Endothelial cell of umbilical vein (primary cell): ENCODE data around the gene SSTR5. TPM values are rescaled to one million over a fixed set of nuclear protein-coding genes. Genes with fewer than 3 reads are reported as not detected.

Experiments used
- BruUV-seq: library from RNA; stranded (reverse); fragments of 400-500 nt; replicated peaks from 2 replicates; lab custom pipeline; 2021; lab: Mats Ljungman, UMichigan
- CTCF ChIA-PET: fragments of 300-600, 350-600 bp; sonication (Branson Sonifier 250); formaldehyde crosslinking; loops from one replicate; lab custom pipeline; 2021; ENCODE audit warnings: antibody characterized with exemption, inconsistent platforms; lab: Charles Lee
- POLR2A ChIA-PET: fragments of 300-600, 350-600 bp; sonication (Branson Sonifier 250); formaldehyde crosslinking; loops from one replicate; lab custom pipeline; 2021; ENCODE audit warnings: antibody characterized with exemption, inconsistent platforms; lab: Charles Lee
- DNase-seq: peaks from one replicate; pipeline ENCODE4 v3.0.0-alpha.2; 2011; ENCODE audit warnings: low read depth, low spot score
- FAIRE-seq: peaks from 2 replicates; lab custom pipeline; 2011; peaks lifted over from hg19 to GRCh38; lab: Jason Lieb, UNC
- H2AFZ ChIP-seq: 2 replicates; pipeline ENCODE4 v1.6.0; 2012; ENCODE audit warnings: low read depth, low read length, control low read depth, inconsistent platforms
- H3K27ac ChIP-seq: 2 replicates; pipeline ENCODE4 v1.5.1; 2011; ENCODE audit warnings: low read depth, mild to moderate bottlenecking, control low read depth, low read length, moderate library complexity; ENCODE audit not compliant: insufficient read depth
- H3K27me3 ChIP-seq, 2 experiments: 2 replicates each; pipeline versions ENCODE4 v1.6.0 to v1.6.1; 2011; ENCODE audit warnings: low read length in 2 of 2, mixed read lengths in 1 of 2; ENCODE audit not compliant: control insufficient read depth in 2 of 2, insufficient read depth in 2 of 2
- H3K36me3 ChIP-seq, 2 experiments: 2 replicates in 1 of 2; 3 replicates in 1 of 2; pipeline ENCODE4 v1.5.1; 2011; ENCODE audit warnings: low read length in 2 of 2, mild to moderate bottlenecking in 1 of 2, moderate library complexity in 1 of 2; ENCODE audit not compliant: control insufficient read depth in 2 of 2, insufficient read depth in 2 of 2; ENCODE audit errors: extremely low read depth in 1 of 2
- H3K4me1 ChIP-seq: 3 replicates; pipeline ENCODE4 v1.5.1; 2011; ENCODE audit warnings: mild to moderate bottlenecking, low read length; ENCODE audit not compliant: control insufficient read depth, insufficient read depth; ENCODE audit errors: extremely low read depth
- H3K4me2 ChIP-seq: 2 replicates; pipeline ENCODE4 v1.6.1; 2011; ENCODE audit warnings: low read length, control low read depth, mixed read lengths; ENCODE audit not compliant: insufficient read depth
- H3K4me3 ChIP-seq, 3 experiments: fragments of 200-600 bp in 1 of 3; sonication (generic), shearing (Covaris generic) in 1 of 3; replicated peaks in 1 of 3; 2 replicates each; pipeline ENCODE4 v1.5.1; 2011 to 2016; ENCODE audit warnings: control low read depth in 3 of 3, low read length in 3 of 3, mild to moderate bottlenecking in 2 of 3, inconsistent platforms in 1 of 3, low read depth in 1 of 3, moderate library complexity in 1 of 3; ENCODE audit not compliant: insufficient read depth in 1 of 3
- H3K79me2 ChIP-seq: 2 replicates; pipeline ENCODE4 v1.6.0; 2012; ENCODE audit warnings: low read length, inconsistent platforms; ENCODE audit not compliant: control insufficient read depth, insufficient read depth
- H3K9ac ChIP-seq: replicated peaks from 2 replicates; pipeline ENCODE3; 2011; ENCODE audit warnings: low read length, control low read depth; ENCODE audit not compliant: insufficient read depth; ENCODE audit errors: extremely low read depth
- H3K9me1 ChIP-seq: replicated peaks from 3 replicates; pipeline ENCODE4 v1.6.0; 2011; ENCODE audit warnings: mild to moderate bottlenecking, low read length; ENCODE audit not compliant: control insufficient read depth, insufficient read depth; ENCODE audit errors: extremely low read depth
- H3K9me3 ChIP-seq: replicated peaks from 2 replicates; pipeline ENCODE4 v1.5.1; 2012; ENCODE audit warnings: low read length, inconsistent platforms; ENCODE audit not compliant: control insufficient read depth, insufficient read depth
- H4K20me1 ChIP-seq: replicated peaks from 2 replicates; pipeline ENCODE3; 2011; ENCODE audit warnings: mild to moderate bottlenecking, low read length; ENCODE audit not compliant: control insufficient read depth, insufficient read depth; ENCODE audit errors: extremely low read depth
- CTCF ChIP-seq, 2 donors: IDR thresholded peaks; 1 replicate in 1 of 2; 2 replicates in 1 of 2; pipeline ENCODE4 v1.5.1; 2011; ENCODE audit warnings: low read length in 2 of 2, mild to moderate bottlenecking in 2 of 2, moderate library complexity in 2 of 2, control low read depth in 1 of 2, inconsistent platforms in 1 of 2, low read depth in 1 of 2; ENCODE audit not compliant: insufficient read depth in 1 of 2; ENCODE audit errors: extremely low read depth in 1 of 2
- EZH2 ChIP-seq: IDR thresholded peaks from 2 replicates; pipeline ENCODE4 v1.6.1; 2012; ENCODE audit warnings: borderline replicate concordance, low read depth, mild to moderate bottlenecking, moderate library complexity, low read length, inconsistent platforms; ENCODE audit not compliant: severe bottlenecking
- FOS ChIP-seq: IDR thresholded peaks from 2 replicates; pipeline ENCODE4 v1.6.1; 2011; ENCODE audit warnings: mild to moderate bottlenecking, low read length, moderate library complexity, borderline replicate concordance; ENCODE audit not compliant: insufficient read depth
- GATA2 ChIP-seq: IDR thresholded peaks from 2 replicates; pipeline ENCODE4 v1.7.0; 2011; ENCODE audit warnings: low read depth, mild to moderate bottlenecking, moderate library complexity, mixed read lengths, low read length; ENCODE audit not compliant: insufficient read length, insufficient read depth
- JUN ChIP-seq: IDR thresholded peaks from 2 replicates; pipeline ENCODE4 v1.6.1; 2011; ENCODE audit warnings: borderline replicate concordance, low read depth; ENCODE audit not compliant: insufficient read length, insufficient read depth
- MAX ChIP-seq: IDR thresholded peaks from 2 replicates; pipeline ENCODE4 v1.6.1; 2011; ENCODE audit not compliant: insufficient read depth, insufficient read length
- MYC ChIP-seq: IDR thresholded peaks from one replicate; pipeline ENCODE4 v1.6.1; 2011; ENCODE audit warnings: mild to moderate bottlenecking, low read depth, low read length
- POLR2A ChIP-seq: IDR thresholded peaks from 2 replicates; pipeline ENCODE4 v1.6.1; 2012; ENCODE audit warnings: low read depth, mild to moderate bottlenecking, control low read depth, low read length
- POLR2AphosphoS5 ChIP-seq: IDR thresholded peaks from 2 replicates; pipeline ENCODE4 v1.6.1; 2012; ENCODE audit warnings: low read depth, mild to moderate bottlenecking, control low read depth, low read length, moderate library complexity; ENCODE audit not compliant: insufficient read depth
- dilution Hi-C: fragments of 300-500 bp; cut with MboI; formaldehyde crosslinking; loops from one replicate; pipeline ENCODE4 v1.15.0; 2019; ENCODE audit warnings: low sequenced_read_pairs; ENCODE audit not compliant: extremely low pct_ligation_motif_present
- intact Hi-C: fragments of 100-400 bp; cut with micrococcal nuclease; formaldehyde crosslinking; loops from one replicate; pipeline ENCODE4 v1.10.0; 2022
- polyA plus RNA-seq, 4 experiments: library from polyadenylated mRNA; depleted of rRNA in 3 of 4; stranded (reverse) in 3 of 4; unstranded in 1 of 4; fragments of >200 nt; gene quantifications; 2 replicates each; pipeline versions ENCODE4 v1.2.1 to v1.2.3, GENCODE V29; 2011 to 2012; ENCODE audit warnings: missing spikeins in 1 of 4
- total RNA-seq: library from RNA; stranded (reverse); gene quantifications from 2 replicates; pipeline ENCODE4 v1.2.3, GENCODE V29; 2021

The SSTR5 gene
- total and polyA plus RNA-seq, 2 donors (not counting 3 experiments of a cell fraction or from before 2014, with no cell fraction given) = 0.24 to 0.52 TPM

GRCh38 chr16:1107731-1108130 lies 35.2 kb downstream of the SSTR5 start:
- dilution Hi-C loops = no loop called here

More at GRCh38 chr16:1107731-1108130, 35.2 kb downstream of the SSTR5 start:
- no peaks in the 10 kb centered on the region for H3K36me3 ChIP-seq
- no TSS peak for BruUV-seq
- CTCF ChIA-PET = no interaction called here
- no peaks in the 10 kb centered on the region for H3K27me3 ChIP-seq
- POLR2A ChIA-PET = no interaction called here
- TF ChIP-seq GATA2 (no peak), POLR2A (no peak), EZH2 (no peak), JUN (no peak), MYC (no peak), CTCF (IDR thresholded peaks at IDR 0.05; ENCODE audit: extremely low read depth in 1 of 2, insufficient read depth in 1 of 2, low read depth in 1 of 2, low read length in 2 of 2) (no peak), MAX (no peak), FOS (no peak), POLR2AphosphoS5 (no peak)
- H4K20me1 ChIP-seq = no peaks in the 10 kb centered on the region
- H3K9me1 ChIP-seq = no peaks in the 10 kb centered on the region
- DNase-seq (no peak), FAIRE-seq (no peak)
- H3K27ac ChIP-seq = no peak overlapping the region
- H3K9ac ChIP-seq = no peak overlapping the region
- no peaks in the 10 kb centered on the region for H3K9me3 ChIP-seq
- H3K4me1 ChIP-seq = no peaks in the 10 kb centered on the region
- intact Hi-C loops = no loop called here
- H3K79me2 ChIP-seq = no peaks in the 10 kb centered on the region
- H2AFZ ChIP-seq = no peak overlapping the region
- no peak overlapping the region for H3K4me2 ChIP-seq
- H3K4me3 ChIP-seq = no peak overlapping the region
